Measurements from ENCODE around the gene CD46. TPM values are rescaled to one million over a fixed set of nuclear protein-coding genes. Genes with fewer than 3 reads are reported as not detected.

CD46 gene
- total RNA-seq, 1 experiment from 2014 or later, result 116 TPM

DNA sequence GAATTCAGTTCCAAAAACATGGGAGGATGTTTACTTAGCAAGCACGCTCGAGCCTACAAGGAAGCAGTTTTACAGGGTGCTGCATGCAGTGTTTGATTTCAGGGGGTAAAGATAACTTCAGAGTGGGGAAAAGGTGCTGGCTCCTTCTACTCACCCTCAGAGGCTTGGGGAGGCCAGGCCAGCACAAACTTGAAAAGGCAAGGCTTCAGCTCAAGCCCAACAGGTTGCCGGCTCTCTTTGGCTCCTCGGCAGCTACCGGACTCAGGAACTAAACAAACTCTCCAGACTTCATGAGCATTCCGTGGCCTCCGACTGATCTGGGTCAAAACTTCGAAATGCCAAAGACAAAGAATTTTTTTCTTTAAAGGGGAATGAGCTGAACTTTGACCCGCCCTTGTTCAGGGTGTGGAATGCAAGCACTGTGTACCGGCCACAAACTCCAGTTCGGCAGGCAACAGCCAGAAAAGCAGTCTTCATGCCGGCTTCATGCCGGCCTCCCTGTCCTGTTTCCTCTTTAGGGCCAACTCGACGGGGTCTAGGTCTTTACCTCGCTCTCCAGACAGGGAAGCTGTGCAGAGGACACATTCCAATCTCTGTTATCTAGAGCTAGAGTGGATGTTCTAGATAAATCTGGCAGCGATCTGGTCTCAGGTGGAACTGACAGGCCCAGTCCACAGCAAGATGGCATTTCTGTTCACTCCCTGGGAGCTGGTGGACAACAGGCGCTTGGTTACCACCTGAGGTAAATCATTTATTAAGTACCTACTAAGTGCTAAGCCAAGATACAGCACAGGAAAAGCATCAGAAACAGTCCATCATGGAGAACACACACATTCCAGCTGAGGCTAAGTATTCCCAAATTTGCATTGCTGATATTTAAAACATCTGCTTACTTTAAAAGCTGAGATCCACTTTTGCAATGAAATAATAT, 75.0 kb downstream of the CD46 start:
- no peaks in the 10 kb centered on the region for H3K9me2 ChIP-seq (replicated peaks; ENCODE audit: low read length)
- peak overlapping the region; percentile 78 for H3K4me2 ChIP-seq (ENCODE audit: low read length)
- H3K9me3 ChIP-seq (ENCODE audit: low read length), result no peaks in the 10 kb centered on the region
- DNase-seq (peak; percentile 64), ATAC-seq (peak; percentile 70)
- TSS peak; percentile 90 for BruUV-seq (replicated peaks)
- no peaks in the 10 kb centered on the region for H3K27me3 ChIP-seq (ENCODE audit: low read length)
- peaks cover 43% of the 10 kb centered on the region for H3K4me1 ChIP-seq (ENCODE audit: insufficient read depth, low read length)
- H2AFZ ChIP-seq (ENCODE audit: low read length), result peak overlapping the region; percentile 42
- no peaks in the 10 kb centered on the region for H4K20me1 ChIP-seq (ENCODE audit: low read length)
- H3F3A ChIP-seq (ENCODE audit: low read length, unreplicated experiment), result peaks cover 5% of the 10 kb centered on the region
- POLR2A ChIA-PET (ENCODE audit: unreplicated experiment), result interaction anchor here (0.6 kb wide), 1 partner anchor 1812 kb away, joined by 3 read pairs; no protein-coding TSS in a partner anchor
- H3K79me2 ChIP-seq (ENCODE audit: low read length), result peaks cover 76% of the 10 kb centered on the region
- intact Hi-C loops (cut with micrococcal nuclease), result loop anchor here (5.0 kb wide), 1 partner anchor 120 kb away; no protein-coding TSS in a partner anchor
- TF ChIP-seq EZH2 (IDR thresholded peaks at IDR 0.05; ENCODE audit: low read length, unreplicated experiment), result no peak
- TF ChIP-seq, protein P1, sequence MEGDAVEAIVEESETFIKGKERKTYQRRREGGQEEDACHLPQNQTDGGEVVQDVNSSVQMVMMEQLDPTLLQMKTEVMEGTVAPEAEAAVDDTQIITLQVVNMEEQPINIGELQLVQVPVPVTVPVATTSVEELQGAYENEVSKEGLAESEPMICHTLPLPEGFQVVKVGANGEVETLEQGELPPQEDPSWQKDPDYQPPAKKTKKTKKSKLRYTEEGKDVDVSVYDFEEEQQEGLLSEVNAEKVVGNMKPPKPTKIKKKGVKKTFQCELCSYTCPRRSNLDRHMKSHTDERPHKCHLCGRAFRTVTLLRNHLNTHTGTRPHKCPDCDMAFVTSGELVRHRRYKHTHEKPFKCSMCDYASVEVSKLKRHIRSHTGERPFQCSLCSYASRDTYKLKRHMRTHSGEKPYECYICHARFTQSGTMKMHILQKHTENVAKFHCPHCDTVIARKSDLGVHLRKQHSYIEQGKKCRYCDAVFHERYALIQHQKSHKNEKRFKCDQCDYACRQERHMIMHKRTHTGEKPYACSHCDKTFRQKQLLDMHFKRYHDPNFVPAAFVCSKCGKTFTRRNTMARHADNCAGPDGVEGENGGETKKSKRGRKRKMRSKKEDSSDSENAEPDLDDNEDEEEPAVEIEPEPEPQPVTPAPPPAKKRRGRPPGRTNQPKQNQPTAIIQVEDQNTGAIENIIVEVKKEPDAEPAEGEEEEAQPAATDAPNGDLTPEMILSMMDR (conservative IDR thresholded peaks at IDR 0.05; ENCODE audit: low read depth, low read length), result no peak
- TF ChIP-seq EZH2phosphoT487 (IDR thresholded peaks at IDR 0.05; ENCODE audit: borderline replicate concordance, low read length), result no peak
- H3K9ac ChIP-seq (ENCODE audit: low read length), result peak overlapping the region; percentile 67
- peak overlapping the region; percentile 53 for H3K4me3 ChIP-seq (ENCODE audit: low read length)
- peak overlapping the region; percentile 90 for H3K27ac ChIP-seq (ENCODE audit: low read length)
- no peaks in the 10 kb centered on the region; the same call in 1 of the 2 replicates for H3K36me3 ChIP-seq (ENCODE audit: low read depth, low read length)
- CTCF ChIA-PET, result interaction anchor here (0.9 to 1.8 kb wide), 2 partner anchors 42 to 49 kb away, joined by 3 to 8 read pairs; no protein-coding TSS in a partner anchor

DNA sequence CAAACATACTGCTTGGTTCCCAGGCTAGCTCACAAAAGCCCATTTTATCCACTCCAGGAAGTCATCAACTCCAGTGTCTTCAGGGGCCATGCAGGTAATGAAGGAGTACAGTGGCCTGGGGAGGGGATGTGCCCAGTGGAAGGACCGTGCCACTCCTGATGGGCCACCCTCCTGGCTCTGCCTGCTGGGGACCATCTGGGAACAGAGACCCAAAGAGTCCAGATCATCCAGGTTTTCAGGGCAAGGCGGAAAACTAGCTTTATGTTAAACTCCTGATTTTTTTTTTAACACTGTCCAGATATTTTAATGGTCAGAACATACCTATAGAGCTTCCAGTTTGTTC, 75.6 kb downstream of the CD46 start:
- Histone ChIP-seq H3K9ac (ENCODE audit: low read length) (peak overlapping the region; percentile 67), H3K36me3 (ENCODE audit: low read depth, low read length) (no peaks in the 10 kb centered on the region; the same call in 1 of the 2 replicates), H3K4me2 (ENCODE audit: low read length) (no peak overlapping the region), H3K27ac (ENCODE audit: low read length) (peak overlapping the region; percentile 90; the same call in 1 of the 2 replicates), H3K4me3 (ENCODE audit: low read length) (no peak overlapping the region), H3K79me2 (ENCODE audit: low read length) (peaks cover 77% of the 10 kb centered on the region), H2AFZ (ENCODE audit: low read length) (no peak overlapping the region), H3K9me2 (replicated peaks; ENCODE audit: low read length) (no peaks in the 10 kb centered on the region), H3K27me3 (ENCODE audit: low read length) (no peaks in the 10 kb centered on the region), H3K9me3 (ENCODE audit: low read length) (no peaks in the 10 kb centered on the region), H4K20me1 (ENCODE audit: low read length) (no peaks in the 10 kb centered on the region), H3F3A (ENCODE audit: low read length, unreplicated experiment) (peaks cover 5% of the 10 kb centered on the region), H3K4me1 (ENCODE audit: insufficient read depth, low read length) (peaks cover 43% of the 10 kb centered on the region)
- ATAC-seq, result no peak
- TF ChIP-seq EZH2phosphoT487 (IDR thresholded peaks at IDR 0.05; ENCODE audit: borderline replicate concordance, low read length), result no peak
- TF ChIP-seq EZH2 (IDR thresholded peaks at IDR 0.05; ENCODE audit: low read length, unreplicated experiment), result no peak
- TF ChIP-seq, protein P1 (conservative IDR thresholded peaks at IDR 0.05; ENCODE audit: low read depth, low read length), result no peak
- ChIA-PET POLR2A (ENCODE audit: unreplicated experiment) (no interaction called here), CTCF (interaction anchor here (1.8 kb wide), 1 partner anchor 42 kb away, joined by 8 read pairs; no protein-coding TSS in a partner anchor)
- intact Hi-C loops (cut with micrococcal nuclease), result loop anchor here (5.0 kb wide), 1 partner anchor 120 kb away; no protein-coding TSS in a partner anchor
- no TSS peak for BruUV-seq (replicated peaks)
- DNase-seq, result no peak

Data from PC-3 (cell line).